HG03066 (cell line): ENCODE data around the gene RAB40C.

Source experiments
- ATAC-seq: cut with Tn5 transposase; IDR thresholded peaks from one replicate; pipeline ENCODE4 v1.9.1; 2021; ENCODE audit warnings: low read depth; ENCODE audit not compliant: unreplicated experiment

Gene RAB40C

GRCh38 chr16:630249-630814 lies 40.5 kb downstream of the RAB40C start:
- no peak for ATAC-seq

- no peak for ATAC-seq
Measured at GRCh38 chr16:630815-631405, 41.0 kb downstream of the RAB40C start, which contains the start of gene WFIKKN1. TSS of gene WFIKKN1 (plus strand) at chr16:630985. CDS start at chr16:631254, 269 bp downstream.

GRCh38 chr16:631808-632358 lies 42.0 kb downstream of the RAB40C start:
- ATAC-seq = no peak

GRCh38 chr16:632486-633335 lies 42.8 kb downstream of the RAB40C start:
- ATAC-seq = no peak

GRCh38 chr16:633336-634050 lies 43.6 kb downstream of the RAB40C start:
- no peak for ATAC-seq

- ATAC-seq = no peak
Measured at GRCh38 chr16:634051-634670, 44.3 kb downstream of the RAB40C start.

- no peak for ATAC-seq
Measured at GRCh38 chr16:634996-635395, 45.1 kb downstream of the RAB40C start.

- no peak for ATAC-seq
Measured at GRCh38 chr16:635573-636205, 45.8 kb downstream of the RAB40C start.

- ATAC-seq = peak; percentile 78
Measured at GRCh38 chr16:636206-637080, 46.6 kb downstream of the RAB40C start, which contains the start of gene METTL26. TSS of gene METTL26 (minus strand) at chr16:636305. CDS start at chr16:636290, 15 bp downstream.

GRCh38 chr16:637081-638018 lies 47.5 kb downstream of the RAB40C start:
- no peak for ATAC-seq

GRCh38 chr16:638034-638543 lies 48.2 kb downstream of the RAB40C start:
- no peak for ATAC-seq

- no peak for ATAC-seq
Measured at GRCh38 chr16:638836-639235, 49.0 kb downstream of the RAB40C start.

- ATAC-seq = no peak
Measured at GRCh38 chr16:640614-641013, 50.7 kb downstream of the RAB40C start.

GRCh38 chr16:641326-642188 lies 51.7 kb downstream of the RAB40C start, which contains the start of gene MCRIP2:
TSS of gene MCRIP2 (plus strand) at chr16:641828. CDS start at chr16:641992, 164 bp downstream.
- ATAC-seq = peak; percentile 41

GRCh38 chr16:642189-643049 lies 52.6 kb downstream of the RAB40C start:
- peak; percentile 29 for ATAC-seq

GRCh38 chr16:643050-643368 lies 53.1 kb downstream of the RAB40C start:
- ATAC-seq = no peak
